ENCODE data around the gene DEPP1.

DEPP1 gene

DNA sequence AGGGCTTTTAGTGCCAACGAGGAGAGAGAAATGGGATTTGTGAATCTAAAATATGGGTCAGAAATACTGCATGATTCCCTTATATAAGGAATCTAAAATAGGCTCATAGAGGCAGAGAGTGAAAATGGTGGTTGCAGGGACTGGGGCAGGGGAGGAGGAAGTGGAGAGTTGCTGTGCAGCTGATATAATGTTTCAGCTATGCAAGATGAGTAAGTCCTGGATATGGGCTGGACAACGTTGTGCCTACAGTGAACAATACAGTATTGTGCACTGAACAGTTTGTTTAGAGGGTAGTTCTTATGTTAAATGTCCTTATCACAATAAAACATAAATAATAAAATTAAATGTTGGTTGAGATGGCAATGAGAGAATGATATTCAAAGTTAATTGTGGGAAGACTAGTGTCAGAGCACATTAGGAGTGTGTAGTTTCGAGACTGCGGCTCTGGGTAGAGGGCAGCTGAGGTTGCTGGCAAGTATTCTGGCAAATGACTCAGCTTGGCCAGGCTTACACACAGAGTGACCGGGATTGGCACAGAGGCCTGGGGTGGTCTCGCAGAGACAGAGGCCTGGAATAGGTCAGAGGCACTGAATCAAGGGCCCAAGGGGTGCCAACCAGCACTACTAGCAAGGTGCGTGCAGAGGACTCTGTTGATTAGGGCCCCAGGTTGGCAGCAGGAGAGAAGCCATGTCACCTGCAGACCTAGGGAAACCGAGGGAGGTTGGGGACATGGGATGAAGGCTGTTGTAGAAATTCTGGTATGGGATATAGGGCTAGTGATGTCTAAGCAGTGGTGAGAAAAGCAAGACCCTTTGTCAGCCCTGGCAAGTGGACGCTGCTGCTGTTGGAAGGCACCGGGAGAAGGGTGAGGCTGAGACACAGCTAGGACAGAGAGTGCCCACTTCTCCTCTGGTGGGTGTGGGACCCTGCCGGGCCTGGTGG lies 2.8 kb upstream of the DEPP1 start:
- no peak overlapping the region for H2AFZ ChIP-seq (ENCODE audit: low read depth, low read length)
- H3K4me3 ChIP-seq (ENCODE audit: low read length) = no peak overlapping the region
- peaks cover 3% of the 10 kb centered on the region for H3K36me3 ChIP-seq (ENCODE audit: insufficient read depth, low read length)
- H3K9me3 ChIP-seq (ENCODE audit: low read length) = no peaks in the 10 kb centered on the region
- H3K4me1 ChIP-seq (ENCODE audit: insufficient read depth, low read length) = peaks cover 29% of the 10 kb centered on the region
- H3K27me3 ChIP-seq (ENCODE audit: insufficient read depth, low read length) = no peaks in the 10 kb centered on the region

DNA sequence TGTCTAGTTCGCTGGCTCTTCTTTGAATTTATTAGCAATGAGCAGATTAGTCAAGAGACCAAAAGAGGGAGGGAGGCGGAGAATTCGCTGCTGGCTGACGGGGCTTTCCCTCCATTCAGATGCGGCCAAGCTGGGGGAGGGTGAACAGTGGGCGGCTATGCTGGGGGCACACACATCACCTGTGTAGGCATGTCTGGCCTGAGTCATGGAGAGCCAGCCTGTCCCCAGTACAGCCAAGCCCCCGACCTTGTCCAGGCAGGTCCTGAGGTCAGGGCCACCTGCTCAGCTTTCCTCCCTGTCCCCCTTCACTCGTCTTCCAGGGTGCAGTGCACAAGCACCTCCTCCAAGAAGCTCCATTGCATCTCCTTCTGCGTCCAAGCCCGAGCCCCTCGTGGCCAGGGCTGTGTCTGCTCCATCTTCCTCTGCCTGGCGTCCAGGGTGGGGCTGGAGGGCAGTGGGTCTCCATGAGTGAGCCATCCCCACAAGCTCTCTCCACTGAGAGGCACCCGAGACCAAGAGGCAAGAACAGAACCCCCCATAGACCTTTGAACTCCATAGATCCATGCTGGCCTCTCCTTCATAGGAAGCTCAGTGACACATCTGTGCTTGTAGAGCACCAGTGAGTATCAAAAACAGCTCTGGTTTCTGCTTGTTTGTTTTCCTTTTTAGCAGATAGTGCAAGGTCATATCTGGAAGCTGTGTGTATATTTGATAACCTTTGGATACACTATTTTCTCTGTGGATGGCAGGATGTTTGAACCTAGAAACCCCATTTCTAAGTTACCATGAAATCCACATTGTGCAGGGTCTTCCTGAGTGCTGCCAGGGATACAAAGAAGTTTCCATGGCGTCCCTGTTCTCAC lies 1.9 kb upstream of the DEPP1 start:
- no peak overlapping the region for H2AFZ ChIP-seq (ENCODE audit: low read depth, low read length)
- H3K4me1 ChIP-seq (ENCODE audit: insufficient read depth, low read length) = peaks cover 33% of the 10 kb centered on the region
- H3K36me3 ChIP-seq (ENCODE audit: insufficient read depth, low read length) = no peaks in the 10 kb centered on the region
- H3K4me3 ChIP-seq (ENCODE audit: low read length) = no peak overlapping the region
- no peaks in the 10 kb centered on the region for H3K9me3 ChIP-seq (ENCODE audit: low read length)
- H3K27me3 ChIP-seq (ENCODE audit: insufficient read depth, low read length) = no peaks in the 10 kb centered on the region

DNA sequence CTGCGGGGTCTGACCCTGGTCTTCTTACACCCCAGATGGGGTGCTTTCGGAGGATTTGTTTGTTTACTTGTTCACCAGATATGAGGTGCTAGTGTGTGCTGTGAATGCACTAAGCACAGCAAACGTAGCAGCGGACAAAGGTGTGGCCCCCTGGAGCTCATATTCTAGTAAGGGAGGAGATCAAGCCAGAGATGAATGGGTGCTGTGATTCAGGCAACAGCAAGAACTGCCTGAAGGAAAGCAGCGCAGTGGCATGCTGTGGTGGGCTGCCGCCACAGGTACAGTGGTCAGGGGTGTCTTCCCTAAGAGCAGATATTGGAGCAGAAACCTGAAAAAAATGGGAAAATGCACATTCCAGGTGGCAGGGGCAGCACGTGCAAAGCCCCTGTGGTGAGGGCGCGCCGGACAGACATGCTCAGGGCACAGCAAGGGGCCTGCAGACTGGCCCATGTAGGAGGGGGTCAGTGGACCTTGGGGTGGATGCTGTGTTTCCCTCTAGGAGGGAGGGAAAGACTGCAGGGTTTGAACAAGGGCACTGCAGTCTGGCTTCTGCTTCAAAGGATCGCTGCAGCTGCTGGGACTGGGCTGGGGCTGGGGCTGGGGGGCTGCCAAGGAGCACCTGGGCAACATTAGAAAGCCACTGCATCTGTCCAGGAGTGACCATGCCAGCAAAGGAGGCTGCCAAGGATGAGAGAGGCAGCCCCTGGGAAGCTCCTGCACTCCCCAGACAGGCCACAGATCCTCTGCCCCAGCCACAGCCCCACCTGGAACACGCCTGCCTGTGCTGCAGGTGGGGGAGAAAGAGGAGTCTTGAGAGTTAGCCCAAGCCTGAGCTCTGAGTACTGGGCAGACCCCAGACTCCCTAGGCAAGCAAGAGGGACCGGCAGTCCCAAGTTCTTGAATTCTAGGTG lies 927 bp upstream of the DEPP1 start:
- no peak overlapping the region for H2AFZ ChIP-seq (ENCODE audit: low read depth, low read length)
- H3K4me3 ChIP-seq (ENCODE audit: low read length) = no peak overlapping the region
- H3K9me3 ChIP-seq (ENCODE audit: low read length) = no peaks in the 10 kb centered on the region
- no peaks in the 10 kb centered on the region for H3K36me3 ChIP-seq (ENCODE audit: insufficient read depth, low read length)
- H3K4me1 ChIP-seq (ENCODE audit: insufficient read depth, low read length) = peaks cover 37% of the 10 kb centered on the region
- H3K27me3 ChIP-seq (ENCODE audit: insufficient read depth, low read length) = no peaks in the 10 kb centered on the region

DNA sequence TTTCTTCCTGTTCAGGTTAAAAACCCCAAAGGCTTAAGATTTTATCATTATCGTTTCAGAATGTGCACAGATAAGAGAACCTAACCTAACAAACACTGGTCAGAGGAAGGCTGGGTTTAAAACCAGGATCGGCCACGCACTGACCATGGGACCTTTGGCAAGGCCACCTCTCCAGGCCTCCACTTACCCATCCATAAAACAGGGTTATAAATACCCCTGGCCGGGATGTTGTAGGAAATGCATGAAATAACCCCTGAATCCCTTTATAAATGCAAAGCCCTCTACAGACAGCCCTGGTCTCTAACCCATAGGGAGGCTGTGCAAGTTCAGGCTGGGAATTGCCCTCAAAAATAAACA lies 418 bp downstream of the DEPP1 start:
- Histone ChIP-seq H2AFZ (ENCODE audit: low read depth, low read length) (no peak overlapping the region), H3K4me3 (ENCODE audit: low read length) (peak overlapping the region; percentile 18), H3K27me3 (ENCODE audit: insufficient read depth, low read length) (no peaks in the 10 kb centered on the region), H3K36me3 (ENCODE audit: insufficient read depth, low read length) (no peaks in the 10 kb centered on the region), H3K4me1 (ENCODE audit: insufficient read depth, low read length) (peaks cover 39% of the 10 kb centered on the region), H3K9me3 (ENCODE audit: low read length) (no peaks in the 10 kb centered on the region)

DNA sequence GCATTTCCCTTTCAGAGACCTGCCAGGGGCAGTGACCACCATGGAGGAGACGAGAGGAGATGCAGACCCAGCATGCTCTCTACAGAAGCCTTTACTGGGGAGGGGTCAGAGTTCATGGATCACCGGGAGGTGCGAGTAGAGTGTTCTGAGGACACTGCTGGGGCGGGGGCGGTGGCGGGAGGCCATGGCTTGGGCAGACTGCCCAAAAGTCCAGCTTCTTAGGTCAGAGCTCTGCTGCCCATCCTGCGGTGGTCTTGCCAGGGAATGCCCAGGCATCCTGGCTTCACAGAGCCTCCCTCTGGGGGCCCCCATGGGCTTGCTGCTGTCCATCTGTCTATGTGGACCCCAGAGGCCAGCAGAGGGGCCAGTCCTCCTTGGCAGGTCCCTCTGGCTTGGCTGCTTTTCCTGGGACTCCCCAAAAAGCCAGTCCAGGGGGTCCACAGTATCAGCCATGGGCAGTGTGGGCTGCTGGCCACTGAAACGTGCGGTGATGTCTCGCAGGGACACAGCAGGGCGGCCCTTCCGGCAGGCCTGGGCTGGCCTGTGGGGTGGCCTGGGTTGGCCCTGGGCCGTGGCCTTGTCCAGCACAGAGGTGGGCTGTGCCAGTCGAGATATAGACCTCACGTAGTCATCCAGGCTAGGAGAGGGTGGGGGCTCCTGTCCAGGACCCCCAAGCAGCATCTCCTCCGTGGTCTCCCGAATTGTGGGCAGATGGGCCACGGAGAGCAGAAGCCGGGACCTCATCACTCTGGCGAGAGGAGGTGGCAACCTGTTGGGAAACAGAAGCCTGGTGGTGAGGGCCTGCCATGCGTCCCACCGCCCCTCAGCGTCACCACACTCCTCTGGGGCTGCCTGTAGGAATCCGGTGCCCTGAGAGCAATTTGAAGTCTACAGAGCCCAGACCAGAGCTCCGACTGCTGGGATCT lies 1.1 kb downstream of the DEPP1 start:
- Histone ChIP-seq H3K4me1 (ENCODE audit: insufficient read depth, low read length) (peaks cover 39% of the 10 kb centered on the region), H3K36me3 (ENCODE audit: insufficient read depth, low read length) (no peaks in the 10 kb centered on the region), H3K9me3 (ENCODE audit: low read length) (no peaks in the 10 kb centered on the region), H3K4me3 (ENCODE audit: low read length) (no peak overlapping the region), H3K27me3 (ENCODE audit: insufficient read depth, low read length) (no peaks in the 10 kb centered on the region), H2AFZ (ENCODE audit: low read depth, low read length) (no peak overlapping the region)

DNA sequence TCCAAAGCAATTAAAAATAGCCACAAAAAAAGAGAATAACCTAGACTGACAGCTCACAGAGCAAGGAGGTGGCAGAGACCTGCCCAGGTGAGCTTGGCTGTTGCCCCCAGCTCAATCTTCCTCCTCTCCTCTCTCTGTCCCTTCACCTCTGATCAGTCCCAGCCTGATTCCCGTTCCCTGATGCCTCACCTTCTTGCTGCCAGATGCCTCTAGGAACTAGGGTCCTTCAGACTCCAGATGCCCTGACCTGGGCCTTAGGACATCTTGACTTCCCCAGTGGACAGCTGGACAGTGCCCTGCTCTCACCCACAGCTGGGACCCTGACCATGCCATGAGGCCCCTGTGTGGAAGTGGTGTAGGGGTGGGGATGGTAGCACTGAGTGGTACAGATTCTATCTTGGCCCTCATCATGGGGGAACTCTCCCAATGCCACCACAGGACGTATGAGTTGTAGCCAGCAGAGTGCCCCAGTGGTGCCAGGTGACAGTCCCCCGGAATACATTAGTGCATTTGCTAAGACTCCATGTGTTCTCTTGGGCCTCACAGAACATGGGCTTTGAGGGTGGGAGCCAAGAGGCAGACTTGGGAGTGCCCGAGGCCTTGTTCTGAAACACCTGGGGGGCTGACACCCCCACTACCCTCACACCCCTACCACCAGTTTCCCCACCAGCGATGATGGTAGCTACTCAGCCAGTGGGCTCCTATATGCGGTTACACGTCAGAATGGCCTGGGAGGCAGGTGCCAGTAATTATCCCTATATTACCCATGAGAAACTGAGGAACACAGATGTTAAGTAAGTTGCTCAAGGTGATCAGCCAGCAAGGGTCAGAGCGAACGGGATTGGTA lies 2.0 kb downstream of the DEPP1 start:
- no peaks in the 10 kb centered on the region for H3K9me3 ChIP-seq (ENCODE audit: low read length)
- H3K4me1 ChIP-seq (ENCODE audit: insufficient read depth, low read length) = peaks cover 39% of the 10 kb centered on the region
- H3K27me3 ChIP-seq (ENCODE audit: insufficient read depth, low read length) = no peaks in the 10 kb centered on the region
- H3K4me3 ChIP-seq (ENCODE audit: low read length) = no peak overlapping the region
- H3K36me3 ChIP-seq (ENCODE audit: insufficient read depth, low read length) = peaks cover 6% of the 10 kb centered on the region
- no peak overlapping the region for H2AFZ ChIP-seq (ENCODE audit: low read depth, low read length)

DNA sequence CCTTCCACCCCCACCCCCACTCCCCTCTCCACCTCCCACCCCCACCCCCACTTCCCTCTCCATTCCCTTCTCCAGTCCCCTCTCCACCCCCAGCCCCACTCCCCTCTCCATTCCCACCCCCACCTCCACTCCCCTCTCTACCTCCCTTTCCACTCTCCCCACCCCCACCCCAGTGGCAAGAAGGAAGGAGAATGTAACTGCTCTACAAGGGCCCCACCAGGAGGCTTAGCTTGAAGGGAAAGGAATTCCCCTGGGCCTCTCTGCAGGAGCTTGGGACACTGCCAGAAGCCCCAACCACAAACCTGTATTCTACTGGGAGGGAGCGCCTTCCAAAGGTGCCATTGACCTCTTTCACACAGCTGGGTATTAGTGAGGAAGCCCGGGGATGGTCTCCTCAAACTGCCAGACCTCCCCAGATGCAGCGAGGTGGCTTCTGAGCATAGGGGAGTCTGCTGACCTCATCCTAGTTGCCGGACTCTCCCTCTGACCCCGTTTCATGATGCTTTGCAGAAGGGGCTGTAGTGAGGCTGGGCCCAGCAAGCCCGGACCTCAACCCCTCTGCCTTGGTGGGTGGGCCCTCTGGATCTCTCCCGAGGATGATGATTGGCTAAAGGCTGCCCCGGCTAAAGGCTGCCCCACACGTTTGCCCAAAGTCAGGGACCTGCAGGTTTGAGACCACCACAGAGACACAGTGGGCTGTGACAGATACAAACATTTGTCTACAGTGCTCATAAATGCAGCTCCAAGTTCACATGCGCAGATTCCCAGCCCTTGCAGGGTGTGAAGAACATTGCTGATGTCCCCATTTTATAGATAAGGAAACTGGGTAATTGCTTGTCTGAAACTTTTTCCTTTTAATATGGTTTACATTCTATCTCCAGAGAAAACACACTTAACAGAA lies 2.9 kb downstream of the DEPP1 start:
- H2AFZ ChIP-seq (ENCODE audit: low read depth, low read length) = no peak overlapping the region
- no peak overlapping the region for H3K4me3 ChIP-seq (ENCODE audit: low read length)
- H3K36me3 ChIP-seq (ENCODE audit: insufficient read depth, low read length) = peaks cover 11% of the 10 kb centered on the region
- no peaks in the 10 kb centered on the region for H3K9me3 ChIP-seq (ENCODE audit: low read length)
- no peaks in the 10 kb centered on the region for H3K27me3 ChIP-seq (ENCODE audit: insufficient read depth, low read length)
- H3K4me1 ChIP-seq (ENCODE audit: insufficient read depth, low read length) = peaks cover 34% of the 10 kb centered on the region

DNA sequence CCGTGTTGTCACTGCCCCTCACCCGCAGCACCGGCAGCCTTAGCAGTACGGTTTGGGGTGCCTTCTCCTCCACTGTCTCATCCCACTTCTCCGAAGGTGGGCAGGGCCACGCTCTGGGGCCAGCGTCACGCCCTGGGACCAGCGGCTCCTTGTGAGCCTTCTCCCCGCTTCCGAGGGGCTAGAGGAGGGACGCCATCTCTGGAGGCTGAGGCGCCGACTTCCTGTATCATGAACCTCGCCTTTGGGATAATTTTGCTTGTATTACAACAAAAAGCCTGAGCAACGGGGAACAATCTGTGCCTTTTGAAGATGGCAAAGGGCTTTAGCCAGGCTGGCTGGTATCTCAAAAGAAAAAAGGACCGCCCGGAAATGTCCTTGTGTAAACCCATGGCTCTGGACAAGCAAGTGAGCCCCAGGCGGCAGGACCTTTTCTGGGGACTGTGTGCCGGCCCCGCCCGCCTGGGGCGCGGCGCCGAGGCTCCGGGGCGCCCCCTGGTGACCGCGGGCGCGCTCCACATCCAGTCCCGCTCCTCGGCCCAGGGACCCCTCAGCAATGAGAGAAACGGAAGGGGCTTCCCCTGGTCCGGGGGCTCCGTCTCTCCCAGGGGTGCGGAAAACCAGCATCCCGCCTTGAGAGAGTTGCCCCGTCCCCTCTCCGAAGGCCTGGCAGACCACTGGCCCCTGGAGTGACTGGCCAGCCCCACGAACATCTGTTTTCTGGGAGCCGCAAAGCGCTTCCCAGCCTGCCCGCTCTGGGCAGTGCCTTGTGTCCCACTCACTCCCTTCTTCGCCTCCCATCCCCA lies 3.8 kb downstream of the DEPP1 start:
- Histone ChIP-seq H3K27me3 (ENCODE audit: insufficient read depth, low read length) (no peaks in the 10 kb centered on the region), H3K4me1 (ENCODE audit: insufficient read depth, low read length) (peaks cover 28% of the 10 kb centered on the region), H2AFZ (ENCODE audit: low read depth, low read length) (no peak overlapping the region)

DNA sequence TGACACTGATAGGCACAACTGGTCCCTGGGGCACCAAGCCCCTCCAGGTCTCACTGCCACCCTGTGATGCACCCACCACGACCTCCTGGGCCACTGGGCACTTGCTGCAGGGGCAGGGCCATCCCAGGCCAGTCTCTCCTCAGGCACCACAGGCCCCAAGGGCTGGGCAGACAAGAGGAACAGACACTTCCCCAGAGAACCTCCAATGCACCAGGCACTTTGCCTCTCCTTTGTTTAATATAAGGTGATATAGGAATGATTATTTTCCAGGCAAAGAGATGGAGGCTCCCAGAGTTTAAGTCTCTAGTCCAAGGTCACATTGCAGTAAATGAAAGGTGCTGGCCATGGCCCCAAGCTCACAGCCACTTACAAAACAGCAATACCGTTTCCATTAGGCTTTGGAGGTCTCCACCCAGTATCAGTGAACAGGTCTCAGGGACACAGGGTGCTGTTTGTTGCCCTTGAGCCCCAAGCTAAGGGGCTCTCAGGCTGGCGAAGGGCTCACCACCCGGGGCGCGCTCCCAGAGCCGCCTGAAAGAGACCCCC lies 4.5 kb downstream of the DEPP1 start:
- no peak overlapping the region for H3K4me3 ChIP-seq (ENCODE audit: low read length)
- H2AFZ ChIP-seq (ENCODE audit: low read depth, low read length) = no peak overlapping the region
- peaks cover 1% of the 10 kb centered on the region for H3K9me3 ChIP-seq (ENCODE audit: low read length)
- H3K36me3 ChIP-seq (ENCODE audit: insufficient read depth, low read length) = peaks cover 11% of the 10 kb centered on the region
- H3K4me1 ChIP-seq (ENCODE audit: insufficient read depth, low read length) = peaks cover 23% of the 10 kb centered on the region
- H3K27me3 ChIP-seq (ENCODE audit: insufficient read depth, low read length) = no peaks in the 10 kb centered on the region

More for the DNA sequence above, 3.8 kb downstream of the DEPP1 start:
- Histone ChIP-seq H3K9me3 (ENCODE audit: low read length) (peaks cover 1% of the 10 kb centered on the region), H3K4me3 (ENCODE audit: low read length) (no peak overlapping the region), H3K36me3 (ENCODE audit: insufficient read depth, low read length) (peaks cover 11% of the 10 kb centered on the region)
